Right lobe of liver (tissue), 4 donors: Measurements from ENCODE around the gene ITGA2B.

Experiments used
- CTCF ChIP-seq, 4 donors: fragments of 200-600 bp in 3 of 4; fragments of 450-650 bp in 1 of 4; IDR thresholded peaks; one replicate each; pipeline versions ENCODE4 v1.5.1 to v1.8.0; 2016 to 2022; ENCODE audit warnings: antibody characterized with exemption in 4 of 4, mild to moderate bottlenecking in 2 of 4
- POLR2A ChIP-seq: fragments of 450-650 bp; IDR thresholded peaks from one replicate; pipeline ENCODE4 v1.6.1; 2017; ENCODE audit warnings: antibody characterized with exemption, mild to moderate bottlenecking
- donor health status: DM: no; HTN: no; CAD: no.
- donor health status: DM: no; HTN: no; CAD: no.
- donor health status: DM: no; HTN: yes; CAD: no.

GRCh38 chr17:44416558-44417289, 27.3 kb upstream of the ITGA2B start:
- TF ChIP-seq CTCF (IDR thresholded peaks at IDR 0.05), result no peak
- no peak for TF ChIP-seq POLR2A
